Transverse colon (tissue), 4 donors: ENCODE results near the gene DCP1B. TPM values are rescaled to one million over a fixed set of nuclear protein-coding genes. Genes with fewer than 3 reads are reported as not detected.

ENCODE experiments used
- DNase-seq: peaks from one replicate; pipeline ENCODE4 v3.0.0-alpha.2; 2019
- H3K27ac ChIP-seq, 4 donors: fragments of 200-600 bp; sonication (generic); 2 replicates each; pipeline ENCODE4 v1.5.1; 2016 to 2018; ENCODE audit warnings: inconsistent platforms in 4 of 4
- H3K27me3 ChIP-seq: fragments of 200-600 bp; sonication (generic); 2 replicates; pipeline ENCODE4 v1.5.1; 2017; ENCODE audit warnings: inconsistent platforms
- H3K36me3 ChIP-seq, 4 donors: fragments of 200-600 bp; sonication (generic); 2 replicates each; pipeline ENCODE4 v1.5.1; 2017 to 2019; ENCODE audit warnings: inconsistent platforms in 4 of 4
- H3K4me1 ChIP-seq, 4 donors: fragments of 200-600 bp; sonication (generic); 2 replicates each; pipeline ENCODE4 v1.5.1; 2017 to 2020; ENCODE audit warnings: inconsistent platforms in 4 of 4
- H3K4me3 ChIP-seq, 4 donors: fragments of 200-600 bp; sonication (generic); 1 replicate in 1 of 4; 2 replicates in 3 of 4; pipeline versions ENCODE4 v1.5.1 to v1.6.1; 2017 to 2019; ENCODE audit warnings: inconsistent platforms in 4 of 4
- H3K9me3 ChIP-seq, 2 donors: fragments of 200-600 bp; sonication (generic); 2 replicates each; pipeline ENCODE4 v1.5.1; 2017 to 2019; ENCODE audit warnings: inconsistent platforms in 2 of 2
- EP300 ChIP-seq: sonication (generic); formaldehyde crosslinking; IDR thresholded peaks from one replicate; pipeline ENCODE4 v1.6.1; 2017; ENCODE audit warnings: antibody characterized with exemption, low read depth
- POLR2A ChIP-seq: fragments of 450-650 bp; IDR thresholded peaks from one replicate; pipeline ENCODE4 v1.6.1; 2016; ENCODE audit warnings: antibody characterized with exemption, mild to moderate bottlenecking, moderate library complexity
- POLR2AphosphoS5 ChIP-seq, 3 donors: sonication (generic); formaldehyde crosslinking; IDR thresholded peaks; one replicate each; pipeline ENCODE4 v1.6.1; 2016; ENCODE audit warnings: antibody characterized with exemption in 3 of 3
- WGBS, 2 donors: methylation state at CpG; one replicate each; pipeline ENCODE4 v1.1.5; 2018; ENCODE audit warnings: low coverage in 1 of 2; 5-methylcytosine and 5-hydroxymethylcytosine counted together
- in situ Hi-C, 4 donors: fragments of 200-750 bp; cut with MboI; loops; one replicate each; pipeline versions ENCODE4 v1.15.0 to v1.15.1; 2017; ENCODE audit warnings: low sequenced_read_pairs in 3 of 4, low pct_ligation_motif_present in 1 of 4, low pct_unique_long_range_greater_than_20kb in 1 of 4
- intact Hi-C: fragments of 100-400 bp; cut with DNase I; formaldehyde crosslinking; loops from one replicate; pipeline ENCODE4 v1.15.1; 2023; ENCODE audit warnings: low total_unique reads
- total RNA-seq, 4 donors: library from RNA; depleted of rRNA; stranded (reverse); fragments of >200 nt; gene quantifications; one replicate each; pipeline ENCODE4 v1.1.0, GENCODE V29; 2016
- TF ChIP-seq, protein P1 (sequence below), 5 experiments: fragments of 200-600 bp in 3 of 5; fragments of 450-650 bp in 2 of 5; sonication (generic) in 3 of 5; IDR thresholded peaks; 1 replicate in 2 of 5; 2 replicates in 3 of 5; pipeline ENCODE4 v1.5.1; 2016 to 2017; ENCODE audit warnings: antibody characterized with exemption in 5 of 5, inconsistent platforms in 3 of 5, mild to moderate bottlenecking in 2 of 5, moderate library complexity in 1 of 5

The DCP1B gene
- total RNA-seq, 4 donors from 2014 or later, result 17.3 to 26.2 (median 20.6) TPM

DNA sequence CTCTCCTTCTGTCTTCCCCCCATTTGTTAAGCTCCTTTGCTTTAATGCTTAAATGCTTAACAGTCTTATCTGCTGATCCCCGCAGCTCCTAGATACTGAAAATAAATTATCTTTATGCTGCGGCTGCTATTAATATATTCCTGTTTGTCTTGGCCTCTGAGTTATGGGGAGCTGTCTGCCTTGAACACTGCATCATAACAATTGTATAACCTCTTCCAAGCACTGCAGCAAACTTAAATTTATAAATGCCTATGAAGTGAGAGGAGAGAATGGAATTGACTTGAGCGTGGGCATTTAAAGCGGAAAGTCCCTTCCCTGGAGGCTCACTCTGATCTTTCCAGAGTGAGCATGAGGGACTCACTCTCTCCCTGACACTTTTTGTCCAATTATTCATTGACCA is 23.1 kb upstream of the DCP1B start:
- Histone ChIP-seq H3K4me1 (peaks cover 0 to 8% (median 2%) of the 10 kb centered on the region in 4 donors), H3K27ac (peak overlapping the region; percentile 42 to 78 (median 56)), H3K27me3 (no peaks in the 10 kb centered on the region), H3K36me3 (no peaks in the 10 kb centered on the region), H3K4me3 (no peak overlapping the region), H3K9me3 (no peaks in the 10 kb centered on the region)
- TF ChIP-seq POLR2AphosphoS5 (IDR thresholded peaks at IDR 0.05) (peak in 2 of 3 donors; percentile 36 to 55), POLR2A (no peak), EP300 (no peak)
- intact Hi-C loops (no loop called here), in situ Hi-C loops (loop anchor here in 2 of 4 donors (25.0 kb wide), 1 partner anchor 215 kb away; the partner anchor contains the start of gene LRTM2 (in 2 of the 2))
- DNase-seq, result no peak
- 54 to 64% methylated on average over 4 of the region's 4 CpGs for WGBS, 2 donors

DNA sequence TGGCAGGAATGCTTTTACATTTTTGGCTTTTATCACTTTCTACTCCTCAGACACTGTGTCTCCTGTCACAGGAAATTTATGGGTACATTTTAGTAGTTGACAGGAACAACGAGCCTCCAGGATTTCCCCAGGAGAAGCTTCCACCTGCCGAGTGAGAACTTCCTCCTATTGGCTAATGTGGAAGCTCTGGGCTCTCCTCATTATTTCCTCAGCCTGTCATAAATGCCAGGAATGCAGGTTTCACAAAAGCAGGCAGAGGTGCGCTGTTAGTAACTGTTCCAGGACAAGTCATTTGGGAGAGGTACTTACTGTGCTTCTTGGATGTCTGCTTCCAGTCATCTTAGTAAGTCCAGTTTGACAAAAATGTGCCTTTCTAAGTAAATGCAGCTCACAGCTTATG is 19.1 kb upstream of the DCP1B start:
- Histone ChIP-seq H3K4me1 (peaks cover 0 to 5% (median 0%) of the 10 kb centered on the region in 4 donors), H3K9me3 (no peaks in the 10 kb centered on the region), H3K27me3 (no peaks in the 10 kb centered on the region), H3K4me3 (no peak overlapping the region), H3K27ac (peak overlapping the region in 1 of 4 donors; percentile 4), H3K36me3 (no peaks in the 10 kb centered on the region)
- in situ Hi-C loops, result no loop called here
- no peak for TF ChIP-seq POLR2A
- TF ChIP-seq EP300, result no peak
- TF ChIP-seq POLR2AphosphoS5 (IDR thresholded peaks at IDR 0.05), result no peak
- TF ChIP-seq, protein P1, sequence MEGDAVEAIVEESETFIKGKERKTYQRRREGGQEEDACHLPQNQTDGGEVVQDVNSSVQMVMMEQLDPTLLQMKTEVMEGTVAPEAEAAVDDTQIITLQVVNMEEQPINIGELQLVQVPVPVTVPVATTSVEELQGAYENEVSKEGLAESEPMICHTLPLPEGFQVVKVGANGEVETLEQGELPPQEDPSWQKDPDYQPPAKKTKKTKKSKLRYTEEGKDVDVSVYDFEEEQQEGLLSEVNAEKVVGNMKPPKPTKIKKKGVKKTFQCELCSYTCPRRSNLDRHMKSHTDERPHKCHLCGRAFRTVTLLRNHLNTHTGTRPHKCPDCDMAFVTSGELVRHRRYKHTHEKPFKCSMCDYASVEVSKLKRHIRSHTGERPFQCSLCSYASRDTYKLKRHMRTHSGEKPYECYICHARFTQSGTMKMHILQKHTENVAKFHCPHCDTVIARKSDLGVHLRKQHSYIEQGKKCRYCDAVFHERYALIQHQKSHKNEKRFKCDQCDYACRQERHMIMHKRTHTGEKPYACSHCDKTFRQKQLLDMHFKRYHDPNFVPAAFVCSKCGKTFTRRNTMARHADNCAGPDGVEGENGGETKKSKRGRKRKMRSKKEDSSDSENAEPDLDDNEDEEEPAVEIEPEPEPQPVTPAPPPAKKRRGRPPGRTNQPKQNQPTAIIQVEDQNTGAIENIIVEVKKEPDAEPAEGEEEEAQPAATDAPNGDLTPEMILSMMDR (IDR thresholded peaks at IDR 0.05), result no peak
- 27 to 42% methylated on average over 2 to 3 of the region's 3 CpGs for WGBS, 2 donors
- no peak for DNase-seq
- intact Hi-C loops, result no loop called here

DNA sequence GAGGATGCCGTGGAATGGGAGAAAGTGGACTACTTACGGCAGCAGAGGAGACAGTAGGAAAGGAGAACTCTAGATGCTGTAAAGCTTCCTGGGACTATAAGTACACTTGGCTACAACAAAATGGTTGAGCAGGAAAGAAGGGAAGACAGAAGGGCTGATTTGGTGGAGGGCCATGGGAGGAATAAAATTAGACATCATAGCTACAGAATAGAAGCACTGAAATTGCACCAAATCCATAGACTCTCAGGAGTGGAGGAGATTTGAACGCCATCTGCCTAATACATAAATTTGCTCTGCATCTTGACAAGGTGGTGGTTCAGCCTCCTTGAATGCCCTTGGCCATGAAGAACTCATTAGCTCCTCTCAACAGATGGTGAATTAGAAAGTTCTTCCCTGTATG is 16.3 kb upstream of the DCP1B start:
- Histone ChIP-seq H3K4me1 (peaks cover 0 to 12% (median 0%) of the 10 kb centered on the region in 4 donors), H3K9me3 (no peaks in the 10 kb centered on the region), H3K36me3 (no peaks in the 10 kb centered on the region), H3K4me3 (no peak overlapping the region), H3K27ac (no peak overlapping the region), H3K27me3 (no peaks in the 10 kb centered on the region)
- WGBS, 2 donors, result 95 to 96% methylated on average over 3 of the region's 3 CpGs
- intact Hi-C loops (no loop called here), in situ Hi-C loops (no loop called here)
- no peak for DNase-seq
- TF ChIP-seq POLR2A, result no peak
- no peak for TF ChIP-seq EP300
- TF ChIP-seq, protein P1 (IDR thresholded peaks at IDR 0.05), result no peak
- no peak for TF ChIP-seq POLR2AphosphoS5 (IDR thresholded peaks at IDR 0.05)

DNA sequence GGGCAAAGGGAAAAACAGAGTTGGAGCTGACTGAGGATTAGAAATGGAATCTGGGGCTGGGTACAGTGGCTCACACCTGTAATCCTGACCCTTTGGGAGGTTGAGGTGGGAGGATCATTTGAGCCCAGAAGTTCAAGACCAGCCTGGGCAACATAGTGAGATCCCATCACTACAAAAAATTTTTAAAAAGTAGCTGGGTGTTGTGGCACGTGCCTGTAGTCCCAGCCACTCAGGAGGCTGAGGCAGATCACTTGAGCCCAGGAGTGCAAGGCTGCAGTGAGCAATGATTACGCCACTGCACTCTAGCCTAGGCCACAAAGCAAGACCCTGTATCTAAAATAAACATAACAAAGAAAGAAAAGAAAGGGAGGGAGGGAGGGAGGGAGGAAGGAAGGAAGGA is 14.9 kb upstream of the DCP1B start:
- TF ChIP-seq, protein P1 (IDR thresholded peaks at IDR 0.05), result no peak
- TF ChIP-seq EP300 (no peak), POLR2AphosphoS5 (IDR thresholded peaks at IDR 0.05) (no peak)
- whole genome bisulfite sequencing, 2 donors, result 60 to 84% methylated on average over 1 to 2 of the region's 2 CpGs
- no peaks in the 10 kb centered on the region for H3K36me3 ChIP-seq
- H3K27me3 ChIP-seq, result no peaks in the 10 kb centered on the region
- H3K9me3 ChIP-seq, result no peaks in the 10 kb centered on the region
- intact Hi-C loops, result no loop called here
- no peak overlapping the region for H3K4me3 ChIP-seq
- no peak overlapping the region for H3K27ac ChIP-seq
- in situ Hi-C loops, result no loop called here
- H3K4me1 ChIP-seq, result peaks cover 0 to 22% (median 2%) of the 10 kb centered on the region in 4 donors
- no peak for DNase-seq

DNA sequence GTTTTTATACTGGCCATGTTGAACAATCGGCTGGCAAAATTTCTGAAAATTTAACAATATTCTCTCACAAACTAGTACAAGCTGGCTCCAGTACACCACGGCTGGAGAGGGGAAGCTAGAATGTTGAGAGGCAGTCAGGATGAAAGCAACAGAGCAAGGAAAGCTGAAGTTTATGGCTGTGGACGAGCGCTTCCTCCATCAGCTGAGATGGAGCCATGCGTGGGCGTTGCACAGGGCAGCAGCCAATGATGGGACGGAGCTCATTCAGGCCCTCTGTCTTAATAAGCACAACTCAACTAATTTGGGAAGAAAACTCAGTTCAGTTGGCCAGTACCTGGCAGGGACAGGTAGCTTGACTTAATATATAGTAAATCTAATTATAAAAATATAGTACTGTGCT is 14.1 kb upstream of the DCP1B start:
- intact Hi-C loops (no loop called here), in situ Hi-C loops (no loop called here)
- H3K9me3 ChIP-seq, result no peaks in the 10 kb centered on the region
- 63 to 77% methylated on average over 6 to 7 of the region's 7 CpGs for WGBS, 2 donors
- no peaks in the 10 kb centered on the region for H3K36me3 ChIP-seq
- H3K27ac ChIP-seq, result peak overlapping the region in 3 of 4 donors; percentile 1 to 58 (median 25)
- no peaks in the 10 kb centered on the region for H3K27me3 ChIP-seq
- DNase-seq, result no peak
- TF ChIP-seq, protein P1 (IDR thresholded peaks at IDR 0.05), result no peak
- TF ChIP-seq EP300 (no peak), POLR2AphosphoS5 (IDR thresholded peaks at IDR 0.05) (no peak), POLR2A (no peak)
- H3K4me1 ChIP-seq, result peaks cover 0 to 30% (median 4%) of the 10 kb centered on the region in 4 donors
- H3K4me3 ChIP-seq, result no peak overlapping the region
